HG02763 (cell line): ENCODE data around the gene RIBC2.
"Not testable (repeated sequence)": the region's sequence is repeated elsewhere in the genome, so short reads cannot be mapped to it uniquely, and the experiment has no call there.

Experiments
- ATAC-seq: cut with Tn5 transposase; IDR thresholded peaks from one replicate; pipeline ENCODE4 v1.9.1; 2021; ENCODE audit warnings: mild to moderate bottlenecking, moderate library complexity; ENCODE audit not compliant: unreplicated experiment

The RIBC2 gene

DNA sequence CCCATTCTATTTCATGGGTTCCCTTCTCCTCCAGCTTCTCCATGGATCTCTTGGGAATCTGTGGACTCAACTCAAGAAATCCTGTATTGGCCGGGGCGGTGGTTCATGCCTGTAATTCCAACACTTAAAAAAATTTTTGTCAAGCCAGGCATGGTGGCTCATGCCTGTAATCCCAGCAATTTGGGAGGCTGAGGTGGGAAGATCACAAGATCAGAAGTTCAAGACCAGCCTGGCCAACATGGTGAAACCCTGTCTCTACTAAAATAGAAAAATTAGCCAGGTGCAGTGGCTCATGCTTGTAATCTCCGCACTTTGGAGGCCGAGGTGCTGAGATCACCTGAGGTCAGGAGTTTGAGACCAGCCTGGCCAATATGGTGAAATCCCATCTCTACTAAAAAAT lies 34.1 kb downstream of the RIBC2 start:
- ATAC-seq, result not testable (repeated sequence)

DNA sequence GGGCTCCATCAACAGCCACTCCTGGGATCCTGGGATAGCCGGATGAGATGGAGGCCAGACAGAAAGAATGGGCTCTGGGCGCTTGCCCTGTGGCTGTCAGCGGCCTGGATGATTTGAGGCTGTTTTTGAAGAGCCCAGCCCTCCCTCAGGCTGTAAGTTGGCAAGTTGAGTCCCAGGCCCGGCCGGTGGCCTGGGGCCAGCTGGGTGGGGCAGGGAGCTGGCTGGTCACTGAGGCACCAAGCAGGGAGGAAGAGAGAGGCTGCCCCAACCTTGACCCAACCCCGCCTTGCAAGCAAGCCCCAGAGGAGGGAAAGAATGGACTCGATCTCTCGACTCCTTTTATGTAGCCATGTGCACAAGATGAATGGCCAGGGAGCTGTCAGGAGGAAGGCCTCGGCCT lies 34.9 kb downstream of the RIBC2 start:
- ATAC-seq, result no peak

DNA sequence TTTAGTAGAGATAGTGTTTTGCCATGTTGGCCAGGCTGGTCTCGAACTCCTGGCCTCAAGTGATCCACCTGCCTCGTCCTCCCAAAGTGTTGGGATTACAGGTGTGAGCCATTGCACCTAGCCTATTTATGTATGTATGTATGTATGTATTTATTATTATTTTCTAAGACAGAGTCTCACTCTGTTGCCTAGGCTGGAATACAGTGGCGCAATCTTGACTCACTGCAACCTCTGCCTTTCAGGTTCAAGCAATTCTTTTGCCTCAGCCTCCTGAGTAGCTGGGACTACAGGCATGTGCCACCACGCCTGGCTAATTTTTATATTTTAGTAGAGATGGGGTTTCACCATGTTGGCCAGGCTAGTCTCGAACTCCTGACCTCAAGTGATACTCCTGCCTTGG lies 35.9 kb downstream of the RIBC2 start:
- not testable (repeated sequence) for ATAC-seq

DNA sequence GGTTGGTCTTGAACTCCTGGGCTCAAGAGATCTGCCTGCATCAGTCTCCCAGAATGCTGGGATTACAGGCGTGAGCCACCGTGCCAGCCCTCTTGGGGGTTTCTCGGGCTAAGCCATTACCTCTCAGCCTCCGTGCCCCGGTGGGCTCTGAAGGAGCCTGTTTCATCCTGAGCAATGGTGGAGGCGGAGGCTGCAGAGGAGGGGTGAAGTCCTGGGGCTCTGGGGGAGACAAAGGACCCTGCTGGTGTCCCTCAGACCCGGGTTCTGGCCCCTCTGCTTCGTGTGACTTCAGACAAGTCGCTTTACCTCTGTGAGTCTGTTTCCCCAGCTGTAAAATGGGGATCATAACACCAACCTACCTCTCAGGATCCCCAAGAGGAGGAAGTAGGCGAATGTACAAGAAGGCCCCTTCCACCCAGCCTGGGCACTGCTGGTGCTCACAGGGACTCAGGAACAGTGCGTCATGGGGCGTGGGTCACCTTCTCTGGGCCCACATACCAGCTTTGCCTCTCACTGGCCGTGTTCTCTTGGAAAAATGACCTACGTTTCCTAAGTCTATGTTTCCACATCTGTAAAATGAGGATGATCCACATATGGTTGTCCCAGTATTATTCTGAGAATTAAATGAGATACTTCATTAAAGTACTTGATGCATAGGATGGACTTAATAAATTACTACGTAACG lies 36.8 kb downstream of the RIBC2 start:
- no peak for ATAC-seq

DNA sequence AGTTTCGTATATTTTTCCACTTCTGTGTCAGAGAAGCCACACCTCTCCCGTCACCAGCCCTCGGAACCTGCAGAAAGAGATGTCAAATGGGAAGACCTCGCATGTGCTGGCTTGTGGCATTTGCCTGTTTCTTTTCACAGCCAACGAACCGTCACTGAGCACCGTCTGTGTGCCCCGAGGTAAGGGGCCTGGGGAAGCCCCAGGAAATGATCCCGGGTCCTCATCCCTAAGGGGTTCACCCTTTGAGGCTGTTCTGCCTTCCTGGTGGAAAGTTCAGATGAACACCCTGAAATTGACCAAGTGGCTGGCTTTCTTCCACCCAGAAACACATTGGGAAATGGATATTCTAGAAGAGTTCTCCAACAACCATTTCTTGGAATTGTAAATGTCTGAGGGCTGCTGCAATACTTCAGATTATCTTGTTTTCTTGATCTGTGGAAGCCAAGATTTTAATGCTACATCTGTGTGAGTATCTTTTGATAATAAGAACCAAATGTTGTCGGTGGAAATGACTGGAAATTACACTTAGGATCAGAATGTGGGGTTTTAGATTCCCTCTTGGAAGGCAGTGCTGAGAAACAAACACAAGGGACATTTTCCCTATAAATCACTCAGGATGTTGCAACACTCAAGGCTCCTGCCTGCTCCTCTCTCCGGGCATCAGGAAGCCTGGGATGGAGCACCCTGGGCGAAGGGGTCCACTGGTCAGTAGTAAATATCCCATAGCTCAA lies 37.6 kb downstream of the RIBC2 start:
- no peak for ATAC-seq

DNA sequence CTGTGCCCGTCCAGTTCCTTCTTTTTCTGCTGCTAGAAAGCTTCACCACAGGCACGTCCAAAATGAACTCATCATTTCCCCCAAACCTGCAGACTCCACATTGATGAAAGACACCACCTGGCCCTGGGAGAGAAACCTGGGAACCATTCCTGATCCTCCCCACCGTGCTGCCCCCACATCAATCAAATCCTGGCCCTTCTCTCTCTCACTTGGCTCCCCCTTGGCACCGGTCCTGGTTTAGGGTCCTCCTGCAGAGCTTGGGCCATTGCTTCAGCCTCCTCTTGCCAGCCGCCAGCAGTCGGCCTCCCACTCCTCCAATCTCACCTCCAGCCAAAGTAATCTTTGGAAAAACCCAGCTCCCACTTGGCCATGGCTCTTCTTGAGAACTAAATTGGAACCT lies 38.5 kb downstream of the RIBC2 start:
- no peak for ATAC-seq

DNA sequence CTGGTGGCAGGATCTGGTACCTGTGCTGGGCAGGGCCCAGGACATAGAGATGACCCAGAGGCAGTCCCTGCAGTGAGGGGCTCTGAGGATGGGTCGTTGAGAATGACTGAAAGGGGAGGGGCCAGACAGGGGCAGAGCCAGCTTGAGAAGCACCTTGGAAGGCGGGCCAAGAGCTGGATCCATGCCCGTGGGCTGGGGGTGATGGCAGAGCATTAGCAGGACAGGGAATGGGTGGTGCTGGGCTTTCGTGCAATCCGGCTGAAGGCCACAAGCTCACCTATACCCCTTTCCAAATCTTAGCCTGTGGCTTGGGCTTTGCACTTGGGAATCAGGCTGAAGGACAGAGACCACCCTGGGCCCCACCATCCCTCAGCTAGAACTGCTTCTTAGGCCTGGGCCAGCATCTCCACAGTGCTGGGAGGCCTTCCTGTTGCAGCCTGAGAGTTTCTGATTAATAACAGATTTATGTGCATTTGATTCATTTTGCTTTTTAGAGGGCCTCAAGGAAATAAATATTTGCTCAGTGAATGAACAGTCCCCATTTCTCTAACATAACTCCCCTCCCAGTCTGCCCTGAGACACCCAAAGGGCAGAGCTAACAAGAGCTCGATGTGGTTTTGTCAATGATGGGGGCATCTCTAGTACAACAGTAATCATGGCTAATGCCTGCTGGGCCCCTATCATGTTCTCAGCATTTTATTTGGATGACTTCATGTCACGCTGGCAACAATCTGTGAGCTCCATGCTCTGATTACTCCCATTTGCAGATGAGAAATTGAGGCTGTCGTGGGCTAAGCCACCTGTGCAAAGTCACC lies 39.3 kb downstream of the RIBC2 start:
- no peak for ATAC-seq

DNA sequence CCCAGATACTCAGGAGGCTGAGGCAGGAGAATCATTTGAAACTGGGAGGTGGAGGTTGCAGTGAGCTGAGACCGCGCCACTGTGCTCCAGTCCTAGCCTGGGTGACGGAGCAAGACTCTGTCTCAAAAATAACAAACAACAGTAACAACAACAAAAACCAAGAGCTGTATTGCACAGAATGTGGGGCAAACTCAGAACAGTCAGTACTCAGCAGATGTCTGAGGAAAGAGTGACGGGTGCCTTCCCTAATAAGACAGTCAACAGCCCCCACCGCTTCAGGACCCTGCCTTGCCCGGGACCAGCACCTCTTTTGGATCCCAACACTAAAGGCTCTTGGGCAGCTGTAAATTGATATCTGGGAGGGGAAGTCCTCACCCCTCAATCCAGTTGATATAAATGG lies 40.3 kb downstream of the RIBC2 start:
- ATAC-seq, result no peak

DNA sequence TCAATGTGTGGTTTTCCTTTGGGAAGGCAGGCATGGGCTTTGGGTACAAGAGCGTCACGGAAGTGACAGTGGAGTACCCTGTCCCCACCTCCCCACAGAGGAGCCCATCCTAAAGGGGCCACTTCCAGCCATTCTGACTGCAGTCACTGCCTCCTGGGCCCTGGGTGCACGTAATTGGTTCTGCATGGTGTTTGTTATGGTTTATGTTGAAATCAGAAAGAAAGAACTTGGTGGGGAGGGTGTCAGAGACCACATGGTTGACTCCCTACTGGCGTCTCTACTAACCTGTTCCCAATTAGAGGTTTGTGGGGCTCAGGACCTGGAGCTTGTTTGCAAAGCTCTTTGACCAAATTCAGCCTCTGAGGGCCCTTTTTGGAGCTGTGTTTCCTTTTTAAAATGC lies 40.8 kb downstream of the RIBC2 start:
- ATAC-seq, result no peak

DNA sequence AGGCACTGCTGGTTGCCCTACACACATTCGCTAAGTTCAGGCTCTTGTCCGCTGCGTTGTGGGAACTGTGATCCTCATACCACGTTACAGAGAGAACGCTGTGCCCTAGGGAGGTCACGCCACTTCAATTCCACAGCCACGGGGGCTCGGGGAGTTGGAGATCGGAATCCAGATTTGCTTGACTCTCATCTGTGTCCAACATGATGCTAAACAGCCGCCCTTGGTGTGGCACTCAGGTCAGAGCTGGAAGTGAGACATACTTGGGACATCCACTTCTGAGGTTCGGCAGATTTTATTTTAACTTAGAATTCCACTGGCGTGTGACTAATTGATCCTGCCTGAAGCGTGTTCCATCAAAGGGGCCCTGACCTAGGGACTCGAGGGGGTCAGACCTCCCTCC lies 41.7 kb downstream of the RIBC2 start:
- no peak for ATAC-seq

DNA sequence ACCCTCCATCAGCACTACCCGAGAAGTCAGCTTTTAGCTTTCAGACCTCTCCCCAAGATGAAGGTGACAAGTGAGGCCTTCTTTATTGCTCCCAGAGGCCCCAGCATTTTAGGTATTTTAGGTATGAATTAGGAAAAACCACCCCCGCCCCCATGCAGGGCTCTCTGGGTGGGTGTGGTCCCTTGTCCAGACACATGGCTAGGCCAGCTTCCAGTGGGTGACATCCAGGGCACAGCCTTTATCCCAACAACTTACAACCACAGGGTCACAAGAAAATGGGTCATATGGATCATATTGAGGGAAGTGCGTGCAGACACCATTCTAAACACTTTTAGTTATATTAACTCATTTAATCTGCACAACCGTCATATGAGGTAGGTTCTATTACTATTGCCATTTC lies 42.1 kb downstream of the RIBC2 start:
- no peak for ATAC-seq

DNA sequence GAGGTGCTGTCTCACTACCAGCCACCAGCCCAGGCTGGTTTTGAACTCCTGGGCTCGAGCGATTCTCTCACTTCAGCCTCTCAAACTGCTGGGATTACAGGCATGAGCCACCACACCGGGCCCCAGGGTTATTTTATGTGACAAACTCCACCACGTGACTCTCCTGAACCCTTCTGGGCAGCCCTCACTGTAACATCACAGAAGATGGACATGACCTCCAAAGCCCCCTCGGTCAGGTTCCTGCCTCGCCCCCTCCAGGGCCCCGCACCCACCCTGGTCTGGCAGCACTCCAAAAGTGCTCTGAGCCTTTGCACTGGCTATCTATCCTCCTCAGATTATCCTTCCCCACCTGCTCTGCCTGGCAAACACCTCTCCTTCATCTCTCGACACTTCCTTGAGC lies 43.3 kb downstream of the RIBC2 start:
- no peak for ATAC-seq

DNA sequence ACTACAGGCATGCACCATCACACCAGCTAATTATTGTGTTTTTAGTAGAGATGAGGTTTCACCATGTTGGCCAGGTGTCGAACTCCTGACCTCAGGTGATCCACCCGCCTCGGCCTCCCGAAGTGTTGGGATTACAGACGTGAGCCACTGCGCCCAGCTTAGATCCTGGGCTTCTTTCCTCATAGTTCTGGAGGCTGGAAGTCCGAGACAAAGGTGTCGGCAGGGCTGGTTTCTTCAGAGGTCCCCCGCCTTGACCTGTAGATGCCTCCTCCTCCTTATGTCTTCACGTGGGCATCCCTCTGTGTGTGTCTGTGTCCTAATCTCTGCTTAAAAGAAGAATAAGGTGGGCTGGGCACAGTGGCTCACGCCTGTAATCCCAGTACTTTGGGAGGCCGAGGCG lies 45.0 kb downstream of the RIBC2 start:
- no peak for ATAC-seq

DNA sequence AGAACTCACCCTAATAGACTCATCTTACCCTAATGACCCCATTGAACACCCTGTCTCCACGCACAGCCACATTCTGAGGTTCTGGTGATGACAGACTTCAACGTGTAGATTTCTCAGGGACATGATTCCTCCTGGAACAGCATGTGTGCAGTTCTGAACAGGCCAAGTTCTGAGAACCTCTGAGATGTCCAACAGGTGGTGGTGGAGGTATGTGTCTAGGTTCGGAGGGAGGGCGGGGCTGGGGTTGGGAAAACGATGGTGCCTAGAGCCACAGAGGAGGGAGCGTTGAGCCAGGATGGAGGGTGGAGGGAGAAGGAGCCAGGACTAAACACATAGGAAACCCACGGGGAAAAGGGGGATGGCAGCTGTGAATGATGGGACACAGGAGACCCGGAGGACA lies 45.7 kb downstream of the RIBC2 start:
- ATAC-seq, result no peak

DNA sequence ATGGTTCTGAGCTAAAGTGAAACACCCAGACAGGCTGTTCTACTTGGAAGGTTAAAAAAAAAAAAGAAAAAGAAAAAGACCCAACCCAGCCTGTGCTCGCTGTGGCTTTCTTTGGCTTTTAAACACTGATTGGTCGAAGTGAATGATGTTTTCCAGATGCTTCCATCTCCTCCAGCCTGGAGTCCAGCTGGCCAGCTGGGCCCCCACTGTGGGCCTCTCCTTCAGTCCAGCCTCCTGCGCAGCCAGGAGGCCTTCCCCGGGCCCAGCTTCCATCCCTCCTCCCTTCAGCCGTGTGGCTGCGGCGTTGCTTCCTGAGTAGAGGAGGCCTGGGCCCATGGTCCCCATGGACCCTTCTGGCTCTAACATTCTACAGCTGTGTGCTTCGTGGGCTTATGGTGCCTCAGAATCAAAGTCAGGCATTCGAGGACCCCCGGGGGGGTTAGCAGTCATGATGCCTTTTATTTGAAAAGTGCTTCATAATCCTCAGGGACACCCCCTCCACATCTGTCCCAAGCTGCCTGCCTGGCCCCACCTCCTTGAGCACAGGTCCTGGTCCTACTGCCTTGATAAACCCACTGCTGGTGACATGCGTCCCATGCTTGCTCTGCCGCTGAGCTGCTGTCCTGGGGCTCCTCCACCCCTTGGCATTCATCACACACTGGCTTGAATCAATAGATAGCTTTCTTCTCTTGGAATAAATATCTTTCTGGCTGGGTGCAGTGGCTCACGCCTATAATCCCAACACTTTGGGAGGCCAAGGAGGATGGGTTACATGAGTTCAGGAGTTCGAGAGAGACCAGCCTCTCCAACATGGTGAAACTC lies 47.0 kb downstream of the RIBC2 start:
- ATAC-seq, result no peak

DNA sequence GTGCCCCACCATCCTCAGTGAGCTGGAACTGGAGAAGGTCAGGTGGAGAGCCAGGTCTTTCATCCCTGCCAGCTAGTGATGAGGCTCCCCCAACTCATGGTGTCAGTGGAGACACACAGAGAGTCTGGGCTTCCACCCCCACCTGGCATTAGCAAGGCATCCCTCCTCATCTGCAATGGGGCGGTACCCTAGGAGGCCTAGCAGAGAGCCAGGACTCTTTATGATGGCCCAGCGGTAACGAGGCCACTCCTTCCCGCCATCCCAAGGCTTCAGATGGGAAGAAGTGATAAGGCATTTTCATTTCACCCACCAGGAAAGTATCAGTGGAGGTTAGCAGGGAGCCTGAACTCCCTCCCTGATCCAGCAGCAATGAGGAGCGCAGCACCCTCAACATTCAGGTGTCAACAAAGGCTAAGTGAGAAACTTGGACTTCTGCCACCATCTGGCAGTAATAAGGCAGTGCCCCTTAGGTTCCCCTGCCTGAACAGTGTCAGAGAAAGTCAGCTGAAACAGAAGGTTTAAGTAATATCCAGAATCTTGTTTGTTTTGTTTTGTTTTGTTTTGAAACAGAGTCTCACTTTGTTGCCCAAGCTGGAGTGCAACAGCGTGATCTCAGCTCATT lies 48.7 kb downstream of the RIBC2 start:
- ATAC-seq, result no peak

DNA sequence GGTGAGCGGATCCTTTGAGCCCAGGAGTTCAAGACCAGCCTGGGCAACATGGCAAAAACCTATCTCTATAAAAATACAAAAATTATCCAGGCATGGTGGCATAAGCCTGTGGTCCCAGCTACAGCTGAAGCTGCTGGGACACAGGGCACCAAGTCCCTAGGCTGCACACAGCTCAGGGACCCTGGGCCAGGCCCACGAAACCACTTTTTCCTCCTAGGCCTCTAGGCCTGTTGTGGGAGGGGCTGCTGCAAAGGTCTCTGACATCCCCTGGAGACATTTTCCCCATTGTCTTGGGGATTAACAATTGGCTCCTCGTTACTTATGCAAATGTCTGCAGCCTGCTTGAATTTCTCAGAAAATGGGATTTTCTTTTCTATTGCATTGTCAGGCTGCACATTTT lies 50.2 kb downstream of the RIBC2 start:
- not testable (repeated sequence) for ATAC-seq

DNA sequence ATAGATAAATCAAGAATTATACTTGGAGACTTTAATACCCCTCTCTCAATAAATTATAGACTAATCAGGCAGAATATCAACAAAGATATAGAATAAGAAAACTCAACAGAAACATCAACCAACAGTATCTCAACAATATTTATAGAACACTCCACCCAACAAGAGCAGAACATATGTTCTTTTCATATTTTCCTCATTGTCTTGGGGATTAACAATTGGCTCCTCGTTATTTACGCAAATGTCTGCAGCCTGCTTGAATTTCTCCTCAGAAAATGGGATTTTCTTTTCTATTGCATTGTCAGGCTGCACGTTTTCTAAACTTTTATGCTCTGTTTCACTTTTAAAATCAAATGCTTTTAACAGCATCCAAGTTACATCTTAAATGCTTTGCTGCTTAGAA lies 52.1 kb downstream of the RIBC2 start:
- no peak for ATAC-seq

DNA sequence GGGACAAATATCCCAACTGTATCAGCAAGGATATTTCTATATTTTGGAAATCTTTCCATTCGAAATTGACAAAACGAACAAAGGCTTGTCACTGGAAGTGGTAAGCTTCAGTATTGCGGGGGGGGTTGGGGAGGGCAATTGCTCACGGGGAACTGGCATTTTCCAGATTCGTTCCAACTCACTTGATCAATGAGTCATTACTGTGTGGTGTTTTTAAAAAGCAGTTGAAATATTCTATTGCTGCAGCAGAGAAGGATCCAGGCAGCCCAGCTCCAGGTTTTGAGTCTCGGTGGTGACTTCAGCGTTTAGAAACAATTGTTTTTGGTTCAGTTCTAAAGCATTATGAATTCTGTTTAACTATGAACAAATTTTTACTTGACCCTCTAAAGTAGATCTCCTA lies 55.4 kb downstream of the RIBC2 start:
- ATAC-seq, result no peak

DNA sequence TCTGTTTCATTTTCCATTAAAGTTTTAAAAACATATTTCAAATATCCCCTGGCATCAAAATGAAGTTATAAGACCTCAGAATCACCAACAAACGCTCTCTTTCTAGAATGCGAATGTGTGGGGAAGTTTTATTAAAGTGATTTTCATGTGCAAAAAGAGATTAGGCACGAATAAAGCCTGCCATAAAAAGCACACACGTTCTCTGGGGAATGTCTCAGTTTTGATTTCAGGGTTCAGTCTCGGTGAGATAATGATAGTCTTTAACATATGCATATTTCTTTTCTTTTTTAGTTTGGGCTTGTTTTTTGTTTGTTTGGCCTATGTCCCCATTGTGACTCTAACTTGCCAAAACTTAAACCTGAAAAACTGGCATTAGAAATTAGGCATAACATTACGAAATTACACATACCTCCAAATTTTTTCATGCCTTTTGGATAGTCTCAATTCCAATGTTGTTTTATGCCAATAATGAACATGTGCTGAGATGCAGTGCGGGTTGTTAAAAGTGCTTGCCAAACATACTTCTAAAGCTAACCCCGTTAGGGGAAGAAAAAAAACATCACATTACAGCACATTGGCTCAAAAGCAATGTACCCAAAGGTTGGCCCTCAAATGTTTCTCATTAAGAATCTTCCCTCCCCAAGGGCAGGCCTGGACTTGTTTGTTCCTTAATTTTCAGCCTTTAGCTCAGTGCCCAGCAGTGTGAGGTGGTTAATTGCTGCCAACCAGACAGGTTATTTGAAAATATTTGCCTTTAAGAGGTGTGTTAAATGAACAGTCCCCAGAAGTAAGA lies 56.0 kb downstream of the RIBC2 start:
- no peak for ATAC-seq
